ENCODE measurements around the gene FAM20C. TPM values are rescaled to one million over a fixed set of nuclear protein-coding genes. Genes with fewer than 3 reads are reported as not detected.

Gene FAM20C
- total RNA-seq, 4 donors from 2014 or later = 46.5 to 79.2 (median 69.8) TPM

DNA sequence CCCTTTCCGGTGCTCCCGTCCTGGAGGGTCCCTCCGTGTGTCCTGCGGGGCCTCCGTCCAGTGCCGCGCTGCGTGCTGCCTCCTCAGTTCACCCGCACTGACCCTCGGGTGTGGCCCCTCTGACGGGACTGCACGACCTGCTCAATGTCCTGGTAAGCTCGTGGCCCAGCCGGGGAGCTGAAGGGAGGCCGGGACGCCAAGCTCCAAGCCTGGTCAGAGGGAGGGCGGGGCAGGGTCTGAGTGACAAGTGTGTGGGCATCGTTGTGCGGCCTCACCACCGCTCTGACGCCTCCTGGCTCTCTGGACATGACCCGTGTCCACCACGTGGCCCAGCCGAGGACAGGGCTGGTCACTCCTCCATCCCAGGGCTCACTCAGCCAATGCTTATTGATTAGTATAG, 25.9 kb downstream of the FAM20C start:
- intact Hi-C loops (cut with DNase I) = no loop called here

DNA sequence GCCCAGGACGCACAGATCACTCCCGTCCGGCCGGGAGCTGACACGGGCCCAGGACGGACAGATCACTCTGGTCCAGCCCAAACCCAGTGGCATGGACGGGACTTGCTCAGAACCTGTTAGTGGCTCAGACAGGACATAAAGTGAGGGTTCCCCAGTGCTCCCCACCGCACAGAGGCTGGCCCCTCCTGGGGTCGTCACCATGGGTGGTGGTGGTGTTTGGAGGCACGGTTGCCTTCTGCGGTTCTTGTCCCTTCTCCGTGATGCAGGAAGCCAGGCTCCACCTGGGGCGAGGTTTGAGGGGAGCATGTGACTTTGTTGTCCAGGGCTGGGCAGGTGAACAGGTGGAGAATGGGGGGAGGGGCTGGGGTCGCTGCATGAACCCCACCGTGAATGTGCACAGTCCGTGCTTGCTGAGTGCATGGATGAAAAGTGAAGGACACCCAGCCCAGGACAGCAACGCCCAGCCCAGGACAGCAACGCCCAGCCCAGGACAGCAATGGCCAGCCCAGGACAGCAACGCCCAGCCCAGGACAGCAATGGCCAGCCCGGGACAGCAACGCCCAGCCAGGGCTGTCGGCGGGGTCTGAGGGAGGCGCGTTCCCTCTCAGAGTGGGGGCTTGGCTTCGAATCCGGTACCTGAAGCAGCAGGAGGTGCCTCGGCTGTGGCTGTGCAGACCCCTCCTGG, 26.7 kb downstream of the FAM20C start:
- intact Hi-C loops (cut with DNase I) = no loop called here
- H3K4me3 ChIP-seq = no peak overlapping the region
- peak overlapping the region; percentile 36 to 80 (median 66) for H3K27ac ChIP-seq (replicated peaks in 1 of 4)
- peaks cover 0 to 24% (median 22%) of the 10 kb centered on the region in 4 donors for H3K36me3 ChIP-seq
- H3K27me3 ChIP-seq = no peaks in the 10 kb centered on the region
- no peak for DNase-seq (ENCODE audit: extremely low spot score)
- WGBS = 96% methylated on average over 20 of the region's 28 CpGs
- H3K9me3 ChIP-seq = no peaks in the 10 kb centered on the region
- peaks cover 20 to 85% (median 74%) of the 10 kb centered on the region in 4 donors for H3K4me1 ChIP-seq
- TF ChIP-seq POLR2A (IDR thresholded peaks at IDR 0.05; ENCODE audit: low read depth) (no peak), POLR2AphosphoS5 (IDR thresholded peaks at IDR 0.05) (no peak), EP300 (IDR thresholded peaks at IDR 0.05) (no peak)
- TF ChIP-seq, protein P1, sequence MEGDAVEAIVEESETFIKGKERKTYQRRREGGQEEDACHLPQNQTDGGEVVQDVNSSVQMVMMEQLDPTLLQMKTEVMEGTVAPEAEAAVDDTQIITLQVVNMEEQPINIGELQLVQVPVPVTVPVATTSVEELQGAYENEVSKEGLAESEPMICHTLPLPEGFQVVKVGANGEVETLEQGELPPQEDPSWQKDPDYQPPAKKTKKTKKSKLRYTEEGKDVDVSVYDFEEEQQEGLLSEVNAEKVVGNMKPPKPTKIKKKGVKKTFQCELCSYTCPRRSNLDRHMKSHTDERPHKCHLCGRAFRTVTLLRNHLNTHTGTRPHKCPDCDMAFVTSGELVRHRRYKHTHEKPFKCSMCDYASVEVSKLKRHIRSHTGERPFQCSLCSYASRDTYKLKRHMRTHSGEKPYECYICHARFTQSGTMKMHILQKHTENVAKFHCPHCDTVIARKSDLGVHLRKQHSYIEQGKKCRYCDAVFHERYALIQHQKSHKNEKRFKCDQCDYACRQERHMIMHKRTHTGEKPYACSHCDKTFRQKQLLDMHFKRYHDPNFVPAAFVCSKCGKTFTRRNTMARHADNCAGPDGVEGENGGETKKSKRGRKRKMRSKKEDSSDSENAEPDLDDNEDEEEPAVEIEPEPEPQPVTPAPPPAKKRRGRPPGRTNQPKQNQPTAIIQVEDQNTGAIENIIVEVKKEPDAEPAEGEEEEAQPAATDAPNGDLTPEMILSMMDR (IDR thresholded peaks at IDR 0.05) = no peak

More for the DNA sequence above, 25.9 kb downstream of the FAM20C start:
- Histone ChIP-seq H3K9me3 (no peaks in the 10 kb centered on the region), H3K27ac (replicated peaks in 1 of 4) (peak overlapping the region; percentile 36 to 80 (median 66)), H3K27me3 (no peaks in the 10 kb centered on the region), H3K4me1 (peaks cover 20 to 86% (median 75%) of the 10 kb centered on the region in 4 donors), H3K36me3 (peaks cover 0 to 23% (median 21%) of the 10 kb centered on the region in 4 donors), H3K4me3 (no peak overlapping the region)
- DNase-seq (ENCODE audit: extremely low spot score) = no peak
- 85% methylated on average over 14 of the region's 24 CpGs for WGBS
- TF ChIP-seq EP300 (IDR thresholded peaks at IDR 0.05) = no peak
- no peak for TF ChIP-seq POLR2AphosphoS5 (IDR thresholded peaks at IDR 0.05)
- TF ChIP-seq, protein P1 (IDR thresholded peaks at IDR 0.05) = no peak
- TF ChIP-seq POLR2A (IDR thresholded peaks at IDR 0.05; ENCODE audit: low read depth) = no peak

DNA sequence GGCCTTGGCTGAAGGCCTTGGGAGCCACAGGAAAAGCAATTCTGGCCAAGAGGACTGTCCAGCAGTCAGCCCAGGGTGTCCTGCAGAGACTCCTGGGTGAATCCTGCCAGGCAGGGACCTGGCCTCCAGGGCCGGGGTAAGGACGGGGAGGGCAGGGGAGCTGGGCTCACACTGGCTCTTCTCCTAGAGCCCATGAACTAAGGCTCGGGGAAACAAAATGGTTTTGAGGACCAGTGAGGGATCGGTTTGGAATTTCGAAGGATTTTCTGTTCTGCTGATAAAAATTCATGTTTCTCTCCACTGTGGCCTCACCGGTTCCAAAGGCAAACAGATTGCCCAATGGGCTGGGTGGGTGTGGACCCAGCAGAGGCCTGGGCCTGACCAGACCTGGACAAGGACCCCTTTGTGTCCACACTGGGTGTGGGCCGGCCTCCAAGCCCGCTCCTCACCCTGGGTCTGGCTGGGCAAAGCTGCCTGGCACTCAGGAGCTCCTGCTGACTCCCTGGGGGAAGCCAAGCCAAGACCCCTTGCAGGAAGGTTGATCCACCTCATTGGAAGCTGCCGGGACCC, 27.3 kb downstream of the FAM20C start:
- H3K27ac ChIP-seq (replicated peaks in 1 of 4) = peak overlapping the region; percentile 36 to 80 (median 66)

DNA sequence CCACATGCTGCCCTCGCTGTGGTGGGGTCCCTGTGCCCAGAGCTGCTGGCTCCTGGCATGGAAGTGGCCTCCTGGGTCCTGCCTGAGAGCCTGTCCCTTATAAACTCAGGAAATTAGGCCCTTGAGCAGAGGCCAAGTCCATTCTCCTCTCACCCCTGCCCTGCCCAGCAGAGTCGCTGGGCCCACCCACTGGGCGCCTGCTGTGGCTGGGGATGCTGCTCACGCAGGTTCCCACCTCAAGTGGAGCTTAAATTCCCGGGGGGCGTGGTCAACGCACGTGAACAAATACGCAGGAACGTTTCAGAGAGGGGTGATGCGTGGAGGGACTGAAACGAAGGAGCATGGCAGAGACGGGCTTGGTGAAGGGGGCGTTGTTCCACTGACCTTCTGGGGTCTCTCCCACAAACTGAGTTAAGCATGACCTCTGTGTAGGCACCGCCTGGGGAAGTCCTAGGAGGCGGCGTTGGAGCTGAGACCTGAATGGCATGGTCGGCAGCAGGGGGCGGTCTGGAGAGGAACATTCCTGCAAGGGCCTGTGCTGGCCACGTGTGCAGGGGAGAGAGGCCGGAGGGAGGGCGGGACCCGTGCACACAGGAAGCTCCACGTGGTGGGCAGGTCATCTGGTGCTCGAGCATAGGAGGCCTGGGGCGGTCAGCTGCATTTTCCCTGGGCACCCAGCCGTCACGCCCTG, 27.9 kb downstream of the FAM20C start:
- Histone ChIP-seq H3K4me1 (peaks cover 20 to 74% (median 63%) of the 10 kb centered on the region in 4 donors), H3K27me3 (no peaks in the 10 kb centered on the region), H3K27ac (replicated peaks in 1 of 4) (peak overlapping the region; percentile 36 to 80 (median 66)), H3K4me3 (no peak overlapping the region), H3K36me3 (peaks cover 0 to 24% (median 16%) of the 10 kb centered on the region in 4 donors), H3K9me3 (no peaks in the 10 kb centered on the region)
- intact Hi-C loops (cut with DNase I) = no loop called here
- DNase-seq (ENCODE audit: extremely low spot score) = no peak
- WGBS = 60% methylated on average over 26 of the region's 28 CpGs
- TF ChIP-seq POLR2AphosphoS5 (IDR thresholded peaks at IDR 0.05) (no peak), EP300 (IDR thresholded peaks at IDR 0.05) (no peak), POLR2A (IDR thresholded peaks at IDR 0.05; ENCODE audit: low read depth) (no peak)
- TF ChIP-seq, protein P1 (IDR thresholded peaks at IDR 0.05) = peak in 2 of 3 experiments; percentile 2 to 20

More for the DNA sequence above, 27.3 kb downstream of the FAM20C start:
- Histone ChIP-seq H3K9me3 (no peaks in the 10 kb centered on the region), H3K4me3 (no peak overlapping the region), H3K4me1 (peaks cover 20 to 79% (median 68%) of the 10 kb centered on the region in 4 donors), H3K27me3 (no peaks in the 10 kb centered on the region), H3K36me3 (peaks cover 0 to 24% (median 19%) of the 10 kb centered on the region in 4 donors)
- intact Hi-C loops (cut with DNase I) = no loop called here
- TF ChIP-seq POLR2A (IDR thresholded peaks at IDR 0.05; ENCODE audit: low read depth) = no peak
- TF ChIP-seq EP300 (IDR thresholded peaks at IDR 0.05) = no peak
- TF ChIP-seq POLR2AphosphoS5 (IDR thresholded peaks at IDR 0.05) = no peak
- TF ChIP-seq, protein P1 (IDR thresholded peaks at IDR 0.05) = no peak
- no peak for DNase-seq (ENCODE audit: extremely low spot score)
- WGBS = 87% methylated on average over 9 of the region's 9 CpGs
